H1 (cell line): ENCODE results near the gene MTARC1. TPM values are rescaled to one million over a fixed set of nuclear protein-coding genes. Genes with fewer than 3 reads are reported as not detected.

ENCODE experiments used
- CTCF ChIA-PET: fragments of 300-600 bp; sonication (Branson Sonifier 250); formaldehyde crosslinking; loops from one replicate; lab custom pipeline; 2021; ENCODE audit not compliant: partially characterized antibody; lab: Charles Lee
- POLR2A ChIA-PET: fragments of 300-600 bp; sonication (Branson Sonifier 250); formaldehyde crosslinking; loops from one replicate; lab custom pipeline; 2021; ENCODE audit warnings: inconsistent platforms; ENCODE audit not compliant: partially characterized antibody; lab: Charles Lee
- DNase-seq, 2 experiments: peaks; one replicate each; pipeline versions ENCODE4 v3.0.0 to v3.0.0-alpha.2; 2010 to 2022; ENCODE audit warnings: low spot score in 2 of 2, low read depth in 1 of 2, mixed read lengths in 1 of 2
- FAIRE-seq: peaks from 2 replicates; lab custom pipeline; 2011; peaks lifted over from hg19 to GRCh38; lab: Jason Lieb, UNC
- H2AFZ ChIP-seq: 2 replicates; pipeline ENCODE4 v1.8.1; 2012; ENCODE audit warnings: low read length, inconsistent platforms
- H2AK5ac ChIP-seq: 2 replicates; pipeline ENCODE4 v1.6.1; 2013; ENCODE audit warnings: low read depth, low read length
- H2BK120ac ChIP-seq: replicated peaks from 2 replicates; pipeline ENCODE3; 2013; ENCODE audit warnings: low read depth, low read length, inconsistent platforms
- H2BK12ac ChIP-seq: 2 replicates; pipeline ENCODE4 v1.6.1; 2013; ENCODE audit warnings: low read depth, low read length
- H2BK15ac ChIP-seq: 2 replicates; pipeline ENCODE4 v1.6.1; 2013; ENCODE audit warnings: low read length
- H2BK20ac ChIP-seq: 2 replicates; pipeline ENCODE4 v1.6.1; 2013; ENCODE audit warnings: low read length
- H2BK5ac ChIP-seq: 2 replicates; pipeline ENCODE4 v1.6.1; 2013; ENCODE audit warnings: low read depth, low read length
- H3K14ac ChIP-seq: 2 replicates; pipeline ENCODE4 v1.6.1; 2013; ENCODE audit warnings: inconsistent platforms; ENCODE audit not compliant: insufficient read length
- H3K18ac ChIP-seq: 2 replicates; pipeline ENCODE4 v1.6.1; 2013; ENCODE audit warnings: low read length; ENCODE audit errors: extremely low read depth
- H3K23ac ChIP-seq: 2 replicates; pipeline ENCODE4 v1.6.1; 2013; ENCODE audit warnings: inconsistent platforms; ENCODE audit not compliant: insufficient read length
- H3K23me2 ChIP-seq: 2 replicates; pipeline ENCODE4 v1.6.1; 2013; ENCODE audit warnings: low read depth, low read length
- H3K27ac ChIP-seq: 2 replicates; pipeline ENCODE4 v1.6.1; 2011; ENCODE audit warnings: low read depth, low read length, inconsistent platforms
- H3K27me3 ChIP-seq, 4 experiments: replicated peaks in 1 of 4; 1 replicate in 1 of 4; 2 replicates in 3 of 4; pipeline versions ENCODE4 v1.6.1 to v1.8.1; 2011 to 2013; ENCODE audit warnings: low read length in 3 of 4, mild to moderate bottlenecking in 3 of 4, inconsistent platforms in 2 of 4, mixed read lengths in 2 of 4, moderate library complexity in 1 of 4; ENCODE audit not compliant: control insufficient read depth in 3 of 4, insufficient read depth in 3 of 4; ENCODE audit errors: extremely low read depth in 1 of 4
- H3K36me3 ChIP-seq, 4 experiments: 2 replicates each; pipeline versions ENCODE4 v1.6.1 to v1.8.1; 2011 to 2013; ENCODE audit warnings: mild to moderate bottlenecking in 4 of 4, low read length in 3 of 4, moderate library complexity in 2 of 4, control low read depth in 1 of 4, inconsistent platforms in 1 of 4; ENCODE audit not compliant: insufficient read depth in 4 of 4, control insufficient read depth in 2 of 4
- H3K4ac ChIP-seq: replicated peaks from 2 replicates; pipeline ENCODE3; 2013; ENCODE audit warnings: low read length, low read depth, mixed read lengths, inconsistent platforms; ENCODE audit not compliant: insufficient read length
- H3K4me1 ChIP-seq, 4 experiments: replicated peaks in 1 of 4; 1 replicate in 1 of 4; 2 replicates in 3 of 4; pipeline versions ENCODE4 v1.6.1 to v1.8.1; 2011 to 2013; ENCODE audit warnings: low read length in 3 of 4, inconsistent platforms in 2 of 4, mixed read lengths in 1 of 4; ENCODE audit not compliant: insufficient read depth in 4 of 4, control insufficient read depth in 3 of 4
- H3K4me2 ChIP-seq, 2 experiments: 2 replicates each; pipeline versions ENCODE4 v1.6.1 to v1.8.1; 2011 to 2013; ENCODE audit warnings: low read depth in 2 of 2, low read length in 2 of 2, control low read depth in 1 of 2, inconsistent platforms in 1 of 2, mild to moderate bottlenecking in 1 of 2; ENCODE audit not compliant: insufficient read depth in 1 of 2
- H3K4me3 ChIP-seq, 4 experiments: fragments of 200-600, 300-600 bp in 1 of 4; sonication (generic), shearing (Covaris generic), sonication (Bioruptor Twin) in 1 of 4; 2 replicates each; pipeline versions ENCODE4 v1.5.1 to v1.8.1; 2011 to 2016; ENCODE audit warnings: low read length in 4 of 4, low read depth in 3 of 4, control low read depth in 2 of 4, inconsistent platforms in 2 of 4, mild to moderate bottlenecking in 2 of 4, mixed read lengths in 1 of 4, moderate library complexity in 1 of 4; ENCODE audit not compliant: insufficient read depth in 2 of 4; ENCODE audit errors: extremely low read depth in 1 of 4
- H3K56ac ChIP-seq: replicated peaks from 2 replicates; pipeline ENCODE3; 2013; ENCODE audit warnings: low read depth, mild to moderate bottlenecking, mixed read lengths, low read length, inconsistent platforms; ENCODE audit not compliant: insufficient read length
- H3K79me1 ChIP-seq: 2 replicates; pipeline ENCODE4 v1.6.1; 2013; ENCODE audit warnings: low read depth, low read length, control low read depth
- H3K79me2 ChIP-seq, 2 experiments: 2 replicates each; pipeline versions ENCODE4 v1.6.1 to v1.8.1; 2012 to 2013; ENCODE audit warnings: low read length in 2 of 2, mild to moderate bottlenecking in 2 of 2, inconsistent platforms in 1 of 2; ENCODE audit not compliant: insufficient read depth in 2 of 2, control insufficient read depth in 1 of 2
- H3K9ac ChIP-seq, 4 experiments: replicated peaks in 1 of 4; 1 replicate in 1 of 4; 2 replicates in 3 of 4; pipeline versions ENCODE4 v1.6.1 to v1.8.1; 2011 to 2013; ENCODE audit warnings: low read depth in 3 of 4, low read length in 3 of 4, control low read depth in 2 of 4, mild to moderate bottlenecking in 2 of 4, moderate library complexity in 2 of 4, inconsistent platforms in 1 of 4; ENCODE audit errors: extremely low read depth in 1 of 4
- H3K9me3 ChIP-seq, 2 experiments: 2 replicates each; pipeline versions ENCODE4 v1.6.1 to v1.8.1; 2012 to 2013; ENCODE audit warnings: mild to moderate bottlenecking in 2 of 2, moderate library complexity in 2 of 2, control low read depth in 1 of 2, inconsistent platforms in 1 of 2, low read depth in 1 of 2, low read length in 1 of 2, mixed read lengths in 1 of 2; ENCODE audit not compliant: insufficient read depth in 2 of 2
- H4K20me1 ChIP-seq, 2 experiments: replicated peaks in 1 of 2; 2 replicates each; pipeline versions ENCODE3 to v1.8.1; 2011 to 2013; ENCODE audit warnings: inconsistent platforms in 2 of 2, low read length in 2 of 2, mild to moderate bottlenecking in 1 of 2; ENCODE audit not compliant: insufficient read depth in 2 of 2, control insufficient read depth in 1 of 2
- H4K5ac ChIP-seq: 2 replicates; pipeline ENCODE4 v1.6.1; 2013; ENCODE audit warnings: low read length, low read depth, mixed read lengths, inconsistent platforms; ENCODE audit not compliant: insufficient read length
- H4K8ac ChIP-seq: 2 replicates; pipeline ENCODE4 v1.8.0; 2013; ENCODE audit warnings: mild to moderate bottlenecking, moderate library complexity, low read length, inconsistent platforms; ENCODE audit not compliant: insufficient read depth; ENCODE audit errors: extremely low read depth
- H4K91ac ChIP-seq: replicated peaks from 2 replicates; pipeline ENCODE3; 2013; ENCODE audit warnings: low read length, mixed read lengths, inconsistent platforms; ENCODE audit not compliant: insufficient read length
- FOSL1 ChIP-seq: IDR thresholded peaks from 2 replicates; pipeline ENCODE4 v1.6.1; 2011; ENCODE audit warnings: mild to moderate bottlenecking, low read depth, low read length, moderate library complexity; ENCODE audit not compliant: insufficient read depth
- GABPA ChIP-seq: IDR thresholded peaks from 2 replicates; pipeline ENCODE4 v1.6.1; 2011; ENCODE audit warnings: mild to moderate bottlenecking, low read length, moderate library complexity, borderline replicate concordance; ENCODE audit not compliant: insufficient read depth
- HDAC6 ChIP-seq: IDR thresholded peaks from one replicate; pipeline ENCODE4 v1.7.1; 2012; ENCODE audit warnings: low read depth, mild to moderate bottlenecking, inconsistent platforms, low read length, moderate library complexity
- KDM4A ChIP-seq: IDR thresholded peaks from one replicate; pipeline ENCODE4 v1.7.1; 2012; ENCODE audit warnings: low read depth, mild to moderate bottlenecking, moderate library complexity, low read length, inconsistent platforms; ENCODE audit not compliant: severe bottlenecking
- MAFK ChIP-seq: IDR thresholded peaks from 2 replicates; pipeline ENCODE4 v1.6.1; 2012; ENCODE audit warnings: low read depth, mild to moderate bottlenecking, improper control_type of control experiment, low read length
- SIN3A ChIP-seq, 2 experiments: IDR thresholded peaks in 1 of 2; conservative IDR thresholded peaks in 1 of 2; 2 replicates each; pipeline ENCODE4 v1.6.1; 2011 to 2012; ENCODE audit warnings: low read length in 2 of 2, improper control_type of control experiment in 1 of 2, low read depth in 1 of 2, mild to moderate bottlenecking in 1 of 2
- SP2 ChIP-seq: IDR thresholded peaks from 2 replicates; pipeline ENCODE4 v1.6.1; 2012; ENCODE audit warnings: mild to moderate bottlenecking, low read length, inconsistent platforms
- SUZ12 ChIP-seq: fragments of 200-600 bp; sonication (generic); IDR thresholded peaks from 2 replicates; pipeline ENCODE4 v1.6.1; 2012; ENCODE audit warnings: mild to moderate bottlenecking, inconsistent platforms, low read length, moderate library complexity, mixed read lengths
- WGBS, 2 experiments: shearing (Covaris generic) in 1 of 2; methylation state at CpG; one replicate each; pipeline versions ENCODE4 v1.1.6 to v1.1.7; 2013 to 2015; ENCODE audit warnings: low lambda C conversion rate in 2 of 2, mixed read lengths in 2 of 2, inconsistent platforms in 1 of 2, low coverage in 1 of 2, missing lambda C conversion rate in 1 of 2; ENCODE audit not compliant: insufficient replicate concordance in 2 of 2, insufficient coverage in 1 of 2, insufficient read length in 1 of 2; ENCODE audit errors: extremely low coverage in 1 of 2, missing lambda C conversion rate in 1 of 2; 5-methylcytosine and 5-hydroxymethylcytosine counted together
- polyA plus RNA-seq, 7 experiments: library from polyadenylated mRNA; depleted of rRNA in 3 of 7; stranded (reverse) in 5 of 7; unstranded in 2 of 7; fragments of >200 nt in 5 of 7; fragments of 200-250 nt in 2 of 7; gene quantifications; 1 replicate in 5 of 7; 2 replicates in 1 of 7; 4 replicates in 1 of 7; pipeline versions ENCODE4 v1.2.1 to v1.2.3, GENCODE V29; 2011 to 2013; ENCODE audit warnings: missing spikeins in 2 of 7, mixed read lengths in 2 of 7
- total RNA-seq: library from RNA; stranded (reverse); fragmentation: NEBNext Ultra II Directional; extraction: Animal tissue kit (Norgen Biotek cat#: 25700); gene quantifications from 2 replicates; pipeline ENCODE4 v1.2.1, GENCODE V29; 2021
- TF ChIP-seq, protein P1 (sequence below): IDR thresholded peaks from 2 replicates; pipeline ENCODE4 v1.6.1; 2012; ENCODE audit warnings: low read length, inconsistent platforms

The MTARC1 gene
- total and polyA plus RNA-seq, 2 of the 8 experiments (the other 6 are each of a cell fraction or from before 2014, with no cell fraction given) = 17.2 to 46.2 TPM

DNA sequence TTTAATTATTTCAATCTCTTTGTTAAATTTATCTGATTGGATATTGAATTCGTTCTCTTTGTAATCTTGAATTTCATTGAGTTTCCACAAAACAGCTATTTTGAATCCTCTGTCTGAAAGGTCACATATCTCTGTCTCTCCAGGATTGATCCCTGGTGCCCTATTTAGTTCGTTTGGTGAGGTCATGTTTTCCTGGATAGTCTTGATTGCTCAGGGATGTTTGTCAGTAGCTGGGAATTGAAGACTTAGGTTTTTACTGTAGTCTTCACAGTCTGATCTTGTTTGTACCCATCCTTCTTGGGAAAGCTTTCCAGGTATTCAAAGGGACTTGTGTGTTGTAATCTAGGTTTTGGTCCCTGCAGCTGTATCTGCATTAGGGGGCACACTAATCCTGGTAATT is 45.4 kb upstream of the MTARC1 start:
- WGBS, 2 experiments = 76% methylated on average over 2 of the region's 2 CpGs; no CpG with 5 or more reads in 1 of the 2 experiments
- FAIRE-seq = no peak
- no peak for DNase-seq

More for the DNA sequence above, 45.4 kb upstream of the MTARC1 start:
- Histone ChIP-seq H2AFZ (no peak overlapping the region), H2BK20ac (no peak overlapping the region), H3K56ac (no peak overlapping the region), H3K79me1 (no peaks in the 10 kb centered on the region), H3K79me2 (no peaks in the 10 kb centered on the region), H4K8ac (no peak overlapping the region), H4K20me1 (no peaks in the 10 kb centered on the region), H4K5ac (no peak overlapping the region), H2BK5ac (no peak overlapping the region), H3K27me3 (peaks cover 0 to 10% (median 1%) of the 10 kb centered on the region in 4 experiments; a peak in 5 of 7 replicates), H2BK120ac (no peak overlapping the region), H3K18ac (no peak overlapping the region), H4K91ac (no peak overlapping the region), H2BK15ac (no peak overlapping the region), H3K9ac (no peak overlapping the region), H3K23ac (no peak overlapping the region), H3K4me2 (no peak overlapping the region), H2BK12ac (no peak overlapping the region), H3K27ac (no peak overlapping the region), H3K9me3 (no peaks in the 10 kb centered on the region), H3K14ac (no peak overlapping the region), H3K4me1 (no peaks in the 10 kb centered on the region), H3K23me2 (no peaks in the 10 kb centered on the region; the same call in 1 of the 2 replicates), H3K4ac (no peak overlapping the region), H3K4me3 (no peak overlapping the region), H2AK5ac (no peak overlapping the region), H3K36me3 (no peaks in the 10 kb centered on the region)
- no peak for TF ChIP-seq FOSL1
- no peak for TF ChIP-seq SUZ12
- TF ChIP-seq SIN3A (conservative IDR thresholded peaks at IDR 0.05 in 1 of 2, IDR thresholded peaks at IDR 0.05 in 1 of 2; ENCODE audit: low read depth in 1 of 2, low read length in 2 of 2) = no peak
- TF ChIP-seq KDM4A = no peak
- TF ChIP-seq, protein P1, sequence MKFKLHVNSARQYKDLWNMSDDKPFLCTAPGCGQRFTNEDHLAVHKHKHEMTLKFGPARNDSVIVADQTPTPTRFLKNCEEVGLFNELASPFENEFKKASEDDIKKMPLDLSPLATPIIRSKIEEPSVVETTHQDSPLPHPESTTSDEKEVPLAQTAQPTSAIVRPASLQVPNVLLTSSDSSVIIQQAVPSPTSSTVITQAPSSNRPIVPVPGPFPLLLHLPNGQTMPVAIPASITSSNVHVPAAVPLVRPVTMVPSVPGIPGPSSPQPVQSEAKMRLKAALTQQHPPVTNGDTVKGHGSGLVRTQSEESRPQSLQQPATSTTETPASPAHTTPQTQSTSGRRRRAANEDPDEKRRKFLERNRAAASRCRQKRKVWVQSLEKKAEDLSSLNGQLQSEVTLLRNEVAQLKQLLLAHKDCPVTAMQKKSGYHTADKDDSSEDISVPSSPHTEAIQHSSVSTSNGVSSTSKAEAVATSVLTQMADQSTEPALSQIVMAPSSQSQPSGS = no peak
- no peak for TF ChIP-seq SP2
- no peak for TF ChIP-seq MAFK
- no peak for TF ChIP-seq HDAC6
- no peak for TF ChIP-seq GABPA
- ChIA-PET POLR2A (interaction anchor here (1.1 to 1.3 kb wide), 2 partner anchors 8 to 31 kb away, joined by 3 to 4 read pairs; no protein-coding TSS in a partner anchor), CTCF (interaction anchor here (1.2 to 2.5 kb wide), 5 partner anchors 8 to 62 kb away, joined by 3 to 9 read pairs (median 7); no protein-coding TSS in a partner anchor)
